ENCODE results near the gene FAM171A1.
"Not testable (repeated sequence)": the region's sequence is repeated elsewhere in the genome, so short reads cannot be mapped to it uniquely, and the experiment has no call there.

FAM171A1 gene

DNA sequence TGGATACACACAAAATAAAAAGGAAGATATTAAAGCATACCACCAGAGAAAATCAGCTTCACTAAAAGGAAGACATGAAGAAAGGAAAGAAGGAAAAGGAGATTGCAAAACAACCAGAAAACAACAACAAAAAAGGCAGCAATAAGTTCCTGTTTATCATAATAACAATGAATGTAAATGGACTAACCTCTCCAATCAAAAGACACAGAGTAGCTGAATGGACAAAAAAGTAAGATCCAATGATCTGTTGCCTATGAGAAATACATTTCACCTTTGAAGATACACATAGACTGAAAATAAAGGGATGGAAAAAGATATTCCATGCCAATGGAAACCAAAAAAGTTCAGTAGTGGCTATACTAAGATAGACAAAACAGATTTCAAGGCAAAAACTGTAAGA lies 30.3 kb upstream of the FAM171A1 start:
- TF ChIP-seq, protein P1, sequence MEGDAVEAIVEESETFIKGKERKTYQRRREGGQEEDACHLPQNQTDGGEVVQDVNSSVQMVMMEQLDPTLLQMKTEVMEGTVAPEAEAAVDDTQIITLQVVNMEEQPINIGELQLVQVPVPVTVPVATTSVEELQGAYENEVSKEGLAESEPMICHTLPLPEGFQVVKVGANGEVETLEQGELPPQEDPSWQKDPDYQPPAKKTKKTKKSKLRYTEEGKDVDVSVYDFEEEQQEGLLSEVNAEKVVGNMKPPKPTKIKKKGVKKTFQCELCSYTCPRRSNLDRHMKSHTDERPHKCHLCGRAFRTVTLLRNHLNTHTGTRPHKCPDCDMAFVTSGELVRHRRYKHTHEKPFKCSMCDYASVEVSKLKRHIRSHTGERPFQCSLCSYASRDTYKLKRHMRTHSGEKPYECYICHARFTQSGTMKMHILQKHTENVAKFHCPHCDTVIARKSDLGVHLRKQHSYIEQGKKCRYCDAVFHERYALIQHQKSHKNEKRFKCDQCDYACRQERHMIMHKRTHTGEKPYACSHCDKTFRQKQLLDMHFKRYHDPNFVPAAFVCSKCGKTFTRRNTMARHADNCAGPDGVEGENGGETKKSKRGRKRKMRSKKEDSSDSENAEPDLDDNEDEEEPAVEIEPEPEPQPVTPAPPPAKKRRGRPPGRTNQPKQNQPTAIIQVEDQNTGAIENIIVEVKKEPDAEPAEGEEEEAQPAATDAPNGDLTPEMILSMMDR (IDR thresholded peaks at IDR 0.05) = no peak
- TF ChIP-seq ZFX (IDR thresholded peaks at IDR 0.05; ENCODE audit: borderline replicate concordance) = no peak
- H3K27ac ChIP-seq = no peak overlapping the region

DNA sequence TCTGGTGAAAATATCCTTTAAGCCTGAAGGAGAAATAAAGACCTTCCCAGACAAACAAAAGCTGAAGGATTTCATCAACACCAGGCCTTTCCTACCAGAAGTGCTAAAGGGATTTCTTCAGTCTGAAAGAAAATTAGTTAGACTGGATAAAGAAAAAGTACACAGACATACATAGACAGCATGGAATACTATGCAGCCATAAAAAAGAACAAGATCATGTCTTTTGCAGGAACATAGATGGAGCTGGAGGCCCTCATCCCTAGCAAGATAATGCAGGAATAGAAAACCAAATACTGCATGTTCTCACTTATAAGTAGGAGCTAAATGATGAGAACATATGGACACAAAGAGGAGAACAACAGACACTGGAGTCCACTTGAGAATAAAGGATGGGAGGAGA lies 29.4 kb upstream of the FAM171A1 start:
- H3K27ac ChIP-seq = not testable (repeated sequence)

DNA sequence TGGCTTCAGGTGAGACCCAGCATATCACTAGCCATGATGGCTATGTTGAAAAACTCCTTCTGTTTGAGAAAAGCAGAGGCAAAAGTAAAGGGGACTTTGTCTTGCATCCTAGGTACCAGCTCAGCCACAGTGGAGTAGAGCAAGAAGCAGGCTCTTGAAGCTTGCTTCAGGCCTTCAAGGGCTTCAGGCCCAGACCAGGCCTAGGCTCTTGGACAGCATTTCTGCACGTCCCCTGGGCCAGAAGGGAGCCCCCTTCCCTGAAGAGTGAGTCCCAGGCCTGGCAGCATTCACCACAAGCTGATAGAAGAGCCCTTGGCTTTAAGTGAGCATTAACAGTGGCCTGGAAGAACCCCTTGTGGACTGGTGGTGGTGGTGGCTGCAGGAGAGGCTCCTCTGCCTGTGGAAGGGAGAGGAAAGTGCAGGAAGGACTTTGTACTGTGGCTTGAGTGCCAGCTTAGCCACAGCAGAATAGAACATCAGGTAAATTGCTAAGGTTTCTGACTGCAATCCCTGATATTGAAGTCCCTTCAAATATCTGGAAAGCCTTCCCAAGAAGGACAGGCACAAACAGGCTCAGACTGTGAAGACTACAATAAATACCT lies 28.1 kb upstream of the FAM171A1 start:
- no peak for TF ChIP-seq ZFX (IDR thresholded peaks at IDR 0.05; ENCODE audit: borderline replicate concordance)
- TF ChIP-seq, protein P1 (IDR thresholded peaks at IDR 0.05) = no peak
- no peak overlapping the region for H3K27ac ChIP-seq

DNA sequence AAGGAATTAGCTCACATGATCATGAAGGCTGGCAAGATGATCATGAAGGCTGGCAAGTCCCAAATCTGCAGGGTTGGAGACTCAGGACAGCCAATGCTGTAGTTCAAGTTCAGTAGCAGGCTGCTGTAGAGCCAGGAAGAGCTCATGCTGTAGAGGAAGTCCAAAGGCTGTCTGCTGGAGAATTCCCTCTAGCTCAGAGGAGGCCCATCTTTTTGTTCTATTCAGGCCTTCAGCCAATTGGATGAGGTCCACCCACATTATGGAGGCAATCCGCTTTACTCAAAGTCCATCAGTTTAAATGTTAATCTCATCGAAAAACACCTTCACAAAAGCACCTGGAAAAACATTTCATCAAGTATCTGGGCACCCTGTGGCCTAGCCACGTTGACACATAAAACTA lies 24.8 kb upstream of the FAM171A1 start:
- no peak for TF ChIP-seq ZFX (IDR thresholded peaks at IDR 0.05; ENCODE audit: borderline replicate concordance)
- TF ChIP-seq, protein P1 (IDR thresholded peaks at IDR 0.05) = no peak
- H3K27ac ChIP-seq = no peak overlapping the region

DNA sequence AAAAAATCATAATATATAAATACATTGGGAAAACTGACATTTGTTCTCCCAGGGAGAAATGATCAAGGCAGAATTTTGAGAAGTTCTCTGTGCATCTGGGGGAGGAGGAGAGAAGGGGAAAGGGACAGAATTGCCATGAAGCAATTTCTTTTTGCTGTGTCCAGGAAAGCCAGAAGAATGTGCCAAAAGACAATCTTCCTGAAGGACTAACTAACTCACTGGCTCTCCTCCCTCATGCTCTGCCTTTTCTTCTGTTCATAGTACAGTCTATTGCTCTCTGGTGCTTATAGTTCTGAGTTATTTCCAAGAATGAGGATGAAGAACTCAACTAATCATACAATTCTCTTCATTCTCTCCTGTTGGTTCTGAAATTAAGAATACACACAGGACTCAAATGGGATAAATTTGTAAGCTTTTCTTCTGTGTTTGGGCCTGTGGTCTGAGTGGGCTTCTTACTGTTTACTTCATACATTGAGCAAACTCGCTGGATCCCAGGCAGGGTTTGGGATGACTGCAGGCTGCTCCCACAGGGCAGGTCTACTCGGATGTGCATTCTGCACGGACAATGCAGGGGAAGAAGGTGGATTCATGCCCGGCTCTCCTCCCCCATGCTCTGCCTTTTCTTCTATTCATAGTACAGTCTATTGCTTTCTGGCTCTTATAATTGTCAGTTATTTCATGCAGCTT lies 22.2 kb upstream of the FAM171A1 start:
- no peak overlapping the region for H3K27ac ChIP-seq
- no peak for TF ChIP-seq ZFX (IDR thresholded peaks at IDR 0.05; ENCODE audit: borderline replicate concordance)
- TF ChIP-seq, protein P1 (IDR thresholded peaks at IDR 0.05) = no peak

DNA sequence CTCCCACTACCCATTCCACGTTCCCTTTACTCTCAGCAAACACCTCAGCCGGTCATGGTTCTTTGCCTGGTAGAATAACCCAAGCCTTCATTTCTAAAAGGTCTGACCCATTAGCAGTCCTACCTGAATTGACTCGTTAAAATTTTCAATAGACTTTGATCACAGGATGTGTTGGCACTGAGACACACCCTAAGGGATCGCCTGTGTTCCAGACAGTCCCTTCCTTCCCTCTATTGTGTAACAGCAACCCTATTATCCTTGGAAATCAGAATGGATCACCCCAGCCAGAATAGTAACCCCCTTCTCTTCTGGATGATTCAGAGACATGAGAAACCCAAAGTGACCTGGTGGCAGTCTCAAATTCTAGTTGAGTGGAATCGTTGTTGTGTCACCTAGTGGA lies 20.4 kb upstream of the FAM171A1 start:
- TF ChIP-seq ZFX (IDR thresholded peaks at IDR 0.05; ENCODE audit: borderline replicate concordance) = no peak
- TF ChIP-seq, protein P1 (IDR thresholded peaks at IDR 0.05) = no peak
- H3K27ac ChIP-seq = no peak overlapping the region

DNA sequence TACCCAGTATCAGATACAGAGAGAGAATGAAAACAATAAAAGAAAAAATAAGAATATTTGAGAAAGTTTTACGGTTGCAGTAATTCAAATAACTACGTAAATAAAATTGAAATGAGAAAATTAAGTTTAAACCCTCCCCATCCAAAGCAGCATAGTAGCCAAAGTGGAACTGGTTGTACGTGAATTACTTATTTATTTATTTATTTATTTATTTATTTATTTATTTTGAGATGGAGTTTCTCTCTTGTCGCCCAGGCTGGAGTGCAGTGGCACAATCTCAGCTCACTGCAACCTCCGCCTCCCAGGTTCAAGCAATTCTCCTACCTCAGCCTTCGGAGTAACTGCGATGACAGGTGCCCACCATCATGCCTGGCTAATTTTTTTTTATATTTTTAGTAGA lies 17.1 kb upstream of the FAM171A1 start:
- not testable (repeated sequence) for H3K27ac ChIP-seq

DNA sequence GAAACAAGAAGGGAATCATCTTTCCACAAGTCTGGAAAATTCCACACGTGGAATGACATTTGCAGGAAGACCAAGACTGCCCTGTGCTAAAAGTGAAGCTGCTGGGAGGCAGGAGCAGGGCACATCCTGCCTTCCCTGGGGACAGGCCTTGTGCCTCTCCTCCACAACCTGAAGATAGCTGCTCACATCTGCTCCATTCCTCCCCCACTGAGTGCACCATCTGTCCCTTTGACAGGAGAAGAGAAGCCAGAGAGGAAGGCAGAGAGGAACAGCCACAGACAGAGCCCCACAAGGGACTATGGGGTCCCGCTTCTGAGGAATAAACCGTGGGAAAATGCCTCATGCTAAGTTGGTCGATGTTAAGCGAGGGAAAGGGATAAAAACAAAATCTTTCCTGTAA lies 15.9 kb upstream of the FAM171A1 start:
- H3K27ac ChIP-seq = no peak overlapping the region

More for the DNA sequence above, 15.9 kb upstream of the FAM171A1 start:
- TF ChIP-seq, protein P1 (IDR thresholded peaks at IDR 0.05) = no peak
- TF ChIP-seq ZFX (IDR thresholded peaks at IDR 0.05; ENCODE audit: borderline replicate concordance) = no peak
